ENCODE results near the gene MAST1.
A peak's percentile ranks its signal among the peaks of the same experiment; 100 is the strongest.

The MAST1 gene

DNA sequence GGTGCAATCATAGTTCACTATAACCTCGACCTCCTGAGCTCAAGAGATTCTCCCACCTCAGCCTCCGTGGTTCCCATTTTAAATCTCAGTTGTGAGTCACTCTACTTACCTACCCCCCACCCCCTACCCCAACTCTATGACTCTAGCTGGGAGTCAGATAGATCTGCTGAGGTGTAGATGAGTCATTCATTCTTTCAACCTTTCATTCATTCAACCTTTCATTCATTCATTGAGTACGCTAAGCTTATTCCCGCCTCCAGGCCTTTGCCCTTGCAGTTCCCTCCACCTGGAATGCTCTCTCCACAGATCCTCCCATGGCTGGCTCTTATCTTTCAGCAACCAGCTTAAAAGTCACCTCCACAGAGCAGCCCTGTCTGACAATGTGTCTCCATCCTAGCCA lies 1.1 kb upstream of the MAST1 start (continued):
- no peak for TF ChIP-seq GLI2 (tag by site-specific recombination; IDR thresholded peaks at IDR 0.05; ENCODE audit: borderline replicate concordance, low read depth)
- TF ChIP-seq ZFP41 (tag by site-specific recombination; IDR thresholded peaks at IDR 0.05; ENCODE audit: borderline replicate concordance) = no peak
- no peak for TF ChIP-seq ZNF211 (tag by site-specific recombination; IDR thresholded peaks at IDR 0.05; ENCODE audit: low read depth)

GRCh38 chr19:12838886-12839756 lies 806 bp downstream of the MAST1 start:
- ChIA-PET CTCF (interaction anchor here (0.7 to 1.0 kb wide), 3 partner anchors 8 to 60 kb away, joined by 4 to 13 read pairs (median 5); no protein-coding TSS in a partner anchor), POLR2A (no interaction called here)
- no peaks in the 10 kb centered on the region for H3K36me3 ChIP-seq (ENCODE audit: control insufficient read depth in 2 of 2, insufficient read depth in 1 of 2, low read length in 2 of 2)
- H3K4me1 ChIP-seq (ENCODE audit: control insufficient read depth, insufficient read depth, low read length) = no peaks in the 10 kb centered on the region
- H3K9me3 ChIP-seq (ENCODE audit: control insufficient read depth, insufficient read depth, low read depth, low read length) = no peaks in the 10 kb centered on the region
- no peak overlapping the region for H3K27ac ChIP-seq (ENCODE audit: extremely low read depth, low read depth, low read length)
- H3K4me3 ChIP-seq (ENCODE audit: low read depth, low read length) = peak overlapping the region; percentile 49
- TF ChIP-seq ZBTB10 (tag by site-specific recombination; IDR thresholded peaks at IDR 0.05) (no peak), ZNF398 (tag by site-specific recombination; IDR thresholded peaks at IDR 0.05) (peak; percentile 94), ZNF292 (tag by site-specific recombination; IDR thresholded peaks at IDR 0.05; ENCODE audit: borderline replicate concordance, low read depth) (no peak), ZIC2 (tag by site-specific recombination; IDR thresholded peaks at IDR 0.05) (0 out of 2 replicates have a peak, but pooled peaks have one; percentile 4), ZNF23 (tag by site-specific recombination; IDR thresholded peaks at IDR 0.05; ENCODE audit: borderline replicate concordance) (no peak), GLI4 (tag by site-specific recombination; IDR thresholded peaks at IDR 0.05) (no peak), ZNF501 (tag by site-specific recombination; IDR thresholded peaks at IDR 0.05) (no peak), SALL2 (tag by site-specific recombination; IDR thresholded peaks at IDR 0.05; ENCODE audit: borderline replicate concordance) (no peak), ZNF560 (tag by site-specific recombination; IDR thresholded peaks at IDR 0.05; ENCODE audit: borderline replicate concordance) (no peak), ZBTB49 (tag by site-specific recombination; IDR thresholded peaks at IDR 0.05; ENCODE audit: low read depth) (no peak), ZNF426 (tag by site-specific recombination; IDR thresholded peaks at IDR 0.05) (no peak), ZNF571 (tag by site-specific recombination; IDR thresholded peaks at IDR 0.05) (no peak), ZNF394 (tag by site-specific recombination; IDR thresholded peaks at IDR 0.05; ENCODE audit: borderline replicate concordance) (no peak), ZNF514 (tag by site-specific recombination; IDR thresholded peaks at IDR 0.05) (no peak), ZNF555 (tag by site-specific recombination; conservative IDR thresholded peaks at IDR 0.05) (no peak), ZNF544 (tag by site-specific recombination; IDR thresholded peaks at IDR 0.05) (no peak), GLIS1 (tag by site-specific recombination; IDR thresholded peaks at IDR 0.05) (no peak), ZNF626 (tag by site-specific recombination; IDR thresholded peaks at IDR 0.05) (no peak)
- TF ChIP-seq, protein P1, sequence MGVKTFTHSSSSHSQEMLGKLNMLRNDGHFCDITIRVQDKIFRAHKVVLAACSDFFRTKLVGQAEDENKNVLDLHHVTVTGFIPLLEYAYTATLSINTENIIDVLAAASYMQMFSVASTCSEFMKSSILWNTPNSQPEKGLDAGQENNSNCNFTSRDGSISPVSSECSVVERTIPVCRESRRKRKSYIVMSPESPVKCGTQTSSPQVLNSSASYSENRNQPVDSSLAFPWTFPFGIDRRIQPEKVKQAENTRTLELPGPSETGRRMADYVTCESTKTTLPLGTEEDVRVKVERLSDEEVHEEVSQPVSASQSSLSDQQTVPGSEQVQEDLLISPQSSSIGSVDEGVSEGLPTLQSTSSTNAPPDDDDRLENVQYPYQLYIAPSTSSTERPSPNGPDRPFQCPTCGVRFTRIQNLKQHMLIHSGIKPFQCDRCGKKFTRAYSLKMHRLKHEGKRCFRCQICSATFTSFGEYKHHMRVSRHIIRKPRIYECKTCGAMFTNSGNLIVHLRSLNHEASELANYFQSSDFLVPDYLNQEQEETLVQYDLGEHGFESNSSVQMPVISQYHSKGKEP (tag by site-specific recombination; IDR thresholded peaks at IDR 0.05) = no peak
- TF ChIP-seq, protein P2, sequence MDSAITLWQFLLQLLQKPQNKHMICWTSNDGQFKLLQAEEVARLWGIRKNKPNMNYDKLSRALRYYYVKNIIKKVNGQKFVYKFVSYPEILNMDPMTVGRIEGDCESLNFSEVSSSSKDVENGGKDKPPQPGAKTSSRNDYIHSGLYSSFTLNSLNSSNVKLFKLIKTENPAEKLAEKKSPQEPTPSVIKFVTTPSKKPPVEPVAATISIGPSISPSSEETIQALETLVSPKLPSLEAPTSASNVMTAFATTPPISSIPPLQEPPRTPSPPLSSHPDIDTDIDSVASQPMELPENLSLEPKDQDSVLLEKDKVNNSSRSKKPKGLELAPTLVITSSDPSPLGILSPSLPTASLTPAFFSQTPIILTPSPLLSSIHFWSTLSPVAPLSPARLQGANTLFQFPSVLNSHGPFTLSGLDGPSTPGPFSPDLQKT (IDR thresholded peaks at IDR 0.05; ENCODE audit: borderline replicate concordance, low read depth, low read length) = no peak
- TF ChIP-seq, protein P3, sequence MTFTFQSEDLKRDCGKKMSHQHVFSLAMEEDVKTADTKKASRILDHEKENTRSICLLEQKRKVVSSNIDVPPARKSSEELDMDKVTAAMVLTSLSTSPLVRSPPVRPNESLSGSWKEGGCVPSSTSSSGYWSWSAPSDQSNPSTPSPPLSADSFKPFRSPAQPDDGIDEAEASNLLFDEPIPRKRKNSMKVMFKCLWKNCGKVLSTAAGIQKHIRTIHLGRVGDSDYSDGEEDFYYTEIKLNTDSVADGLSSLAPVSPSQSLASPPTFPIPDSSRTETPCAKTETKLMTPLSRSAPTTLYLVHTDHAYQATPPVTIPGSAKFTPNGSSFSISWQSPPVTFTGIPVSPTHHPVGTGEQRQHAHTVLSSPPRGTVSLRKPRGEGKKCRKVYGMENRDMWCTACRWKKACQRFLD (tag by site-specific recombination; IDR thresholded peaks at IDR 0.05) = no peak
